Activated CD4-positive, alpha-beta T cell treated with anti-CD3 and anti-CD28 coated beads, Interleukin-2, amount 50 U/mL, for 16 hours (primary cell): Measurements from ENCODE around the gene MPPE1.
"Not testable (repeated sequence)": the region's sequence is repeated elsewhere in the genome, so short reads cannot be mapped to it uniquely, and the experiment has no call there.

Source experiments
- DNase-seq: peaks from one replicate; pipeline ENCODE4 v3.0.0-alpha.2; 2020

MPPE1 gene

DNA sequence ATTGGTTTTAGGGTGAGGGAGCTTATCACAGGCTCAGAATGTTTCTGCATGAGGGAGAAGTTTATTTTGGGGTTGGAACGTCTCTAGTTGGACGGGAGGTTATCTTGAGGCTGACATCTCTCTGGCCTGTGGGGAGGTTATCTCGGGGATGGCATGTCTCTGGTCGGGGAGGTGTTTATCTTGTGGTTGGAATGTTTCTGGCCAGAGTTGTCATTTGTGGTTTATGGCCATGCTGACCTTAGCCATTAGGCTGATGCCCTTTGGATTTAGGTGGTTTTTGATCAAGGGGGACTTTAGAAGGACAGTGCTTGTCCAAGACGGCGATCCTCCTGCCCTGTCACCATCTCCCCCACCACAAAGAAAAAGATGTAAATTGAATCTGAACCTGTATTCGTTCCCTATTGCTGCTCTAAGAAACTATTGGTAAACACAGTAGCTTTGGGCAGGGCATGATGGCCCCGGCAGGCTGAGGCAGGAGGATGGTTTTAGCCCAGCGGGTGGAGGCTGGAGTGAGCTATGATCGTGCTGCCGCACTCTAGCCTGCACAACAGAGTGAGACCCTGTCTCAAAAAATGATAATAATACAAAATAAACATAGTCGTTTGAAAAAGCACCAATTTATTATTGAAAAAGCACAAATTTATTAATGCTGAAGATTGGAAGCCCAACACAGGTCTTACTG, 17.8 kb upstream of the MPPE1 start:
- no peak for DNase-seq

DNA sequence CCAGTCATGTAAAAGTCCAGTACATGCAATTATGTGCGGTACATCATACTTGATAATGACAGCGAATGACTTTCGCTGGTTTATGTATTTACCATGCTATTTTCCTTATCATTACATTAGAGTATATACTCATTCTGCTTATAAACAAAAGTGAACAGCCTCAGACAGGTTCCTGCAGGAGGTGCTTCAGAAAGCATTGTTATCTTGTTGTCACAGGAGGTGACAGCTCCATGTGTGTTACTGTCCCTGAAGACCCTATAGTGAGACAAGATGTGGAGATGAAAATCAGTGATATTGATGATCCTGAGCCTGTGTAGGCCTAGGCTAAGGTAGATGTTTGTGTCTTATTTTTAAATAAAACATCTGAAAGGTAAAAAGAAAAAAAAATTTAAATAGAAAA, 15.3 kb upstream of the MPPE1 start:
- no peak for DNase-seq

DNA sequence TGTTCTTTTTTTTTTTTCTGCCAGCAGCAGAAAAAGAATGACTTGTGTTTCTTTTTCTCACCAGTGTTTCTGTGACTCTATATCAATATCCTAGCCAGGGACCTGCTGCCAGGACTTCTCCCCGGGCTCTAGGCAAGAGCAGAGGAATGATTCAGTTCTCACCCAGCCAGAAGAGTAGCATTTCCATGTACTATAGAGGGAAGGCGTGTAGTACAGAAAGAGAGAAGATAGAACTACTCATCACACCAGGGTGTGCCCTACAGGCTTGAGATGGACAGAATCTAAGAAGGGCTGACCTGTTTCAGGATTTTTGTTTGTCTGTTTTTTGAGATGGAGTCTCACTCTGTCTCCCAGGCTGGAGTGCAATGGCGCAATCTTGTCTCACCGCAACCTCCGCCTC, 11.4 kb upstream of the MPPE1 start:
- DNase-seq = not testable (repeated sequence)

DNA sequence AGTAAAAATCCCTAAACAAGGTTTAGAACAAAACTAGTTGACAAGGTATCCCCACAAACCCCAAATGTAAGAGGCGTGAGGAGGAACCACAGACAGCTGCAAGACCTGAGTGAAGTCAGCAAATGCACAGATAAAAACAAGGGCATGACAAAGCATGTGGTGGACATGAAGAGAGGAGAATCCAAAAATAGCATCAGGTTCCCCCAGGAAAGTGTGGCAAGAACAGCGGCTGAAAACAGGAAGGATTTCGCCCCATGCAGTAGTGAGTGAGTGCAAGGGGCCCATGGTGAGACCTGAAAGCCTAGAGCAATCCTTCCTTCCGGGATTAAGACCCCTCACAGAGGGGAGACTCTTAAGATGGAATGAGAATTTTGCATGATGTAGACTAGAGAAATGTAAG, 8.8 kb upstream of the MPPE1 start:
- not testable (repeated sequence) for DNase-seq

DNA sequence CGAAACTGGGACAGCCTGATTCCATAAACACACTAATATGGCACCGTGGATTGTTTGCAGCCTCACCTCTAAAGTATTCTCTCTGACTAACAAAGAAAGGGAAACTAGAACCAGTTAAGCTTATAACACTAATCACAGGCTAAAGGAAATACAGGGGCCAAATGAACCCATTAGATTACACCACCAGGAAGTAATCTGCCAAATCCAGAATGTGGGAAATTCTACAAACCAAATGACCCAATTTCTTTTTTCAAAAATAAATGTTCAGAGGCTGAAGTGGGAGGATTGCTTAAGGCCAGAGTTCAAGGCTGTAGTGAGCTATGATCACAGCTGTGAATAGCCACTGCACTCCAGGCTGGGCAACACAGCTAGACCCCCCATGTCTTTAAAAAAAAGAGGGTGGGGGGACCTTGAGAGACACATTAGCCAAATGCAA, 1.5 kb upstream of the MPPE1 start:
- DNase-seq = peak; percentile 33

DNA sequence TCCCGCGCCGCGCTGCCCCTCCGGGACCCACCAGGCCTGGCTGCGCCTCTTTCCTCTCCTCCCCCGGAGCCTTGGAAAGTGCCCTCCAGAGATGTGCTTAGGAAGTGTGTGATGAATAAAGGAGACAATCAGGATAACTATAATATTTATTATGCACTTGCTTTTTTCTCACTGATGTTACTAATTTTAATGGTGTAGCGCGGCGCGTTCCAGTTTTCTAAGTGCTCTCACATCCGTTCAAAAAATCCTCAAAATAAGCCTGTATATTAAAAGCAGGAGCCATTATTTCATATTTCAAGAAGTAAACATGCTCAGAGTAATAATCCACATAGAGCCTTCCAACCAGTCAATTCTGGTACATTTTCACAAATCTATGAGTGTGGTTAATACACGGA, 941 bp upstream of the MPPE1 start:
- peak; percentile 20 for DNase-seq

DNA sequence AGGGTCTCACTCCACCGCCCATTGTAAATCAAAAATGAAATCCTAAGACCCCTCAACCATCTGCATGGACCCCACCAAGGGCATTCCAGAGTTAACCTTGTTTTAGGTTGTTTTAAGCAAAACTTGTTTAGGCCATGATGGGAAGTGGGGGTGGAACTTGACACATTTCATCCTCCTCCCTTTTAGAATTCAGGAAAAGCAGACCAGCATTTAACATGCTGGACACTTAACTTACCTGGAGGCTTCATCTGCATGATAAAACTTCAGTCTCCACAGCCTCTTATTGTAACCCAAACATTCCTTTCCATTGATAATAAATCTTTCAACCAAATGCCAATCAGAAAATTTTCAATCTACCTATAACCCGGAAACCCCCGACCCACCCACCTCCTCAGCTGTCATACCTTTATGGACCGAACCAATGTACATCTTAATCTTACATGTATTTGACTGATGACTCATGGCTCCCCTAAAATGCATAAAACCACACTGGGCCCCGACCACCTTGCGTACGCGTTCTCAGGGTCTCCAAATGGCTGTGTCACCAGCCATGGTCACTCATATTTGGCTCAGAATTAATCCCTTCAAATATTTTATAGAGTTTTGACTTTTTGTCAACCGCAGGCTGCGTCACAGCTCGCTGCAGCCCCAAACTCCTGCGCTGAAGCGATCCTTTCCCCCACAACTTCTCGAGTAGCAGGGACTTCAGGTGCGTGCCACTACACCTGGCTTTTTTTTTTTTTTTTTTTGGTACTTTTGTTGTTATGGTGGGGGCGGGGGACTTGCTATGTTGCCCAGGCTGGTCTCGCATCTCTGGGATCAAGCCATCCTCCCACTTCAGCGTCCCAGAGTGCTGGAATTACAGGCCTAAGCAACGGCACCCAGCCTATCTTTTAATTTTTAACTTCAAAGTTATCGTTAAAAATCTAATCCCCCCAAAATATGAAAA, 917 bp downstream of the MPPE1 start:
- no peak for DNase-seq

GRCh38 chr18:11906176-11906575, 1.9 kb downstream of the MPPE1 start:
- no peak for DNase-seq

DNA sequence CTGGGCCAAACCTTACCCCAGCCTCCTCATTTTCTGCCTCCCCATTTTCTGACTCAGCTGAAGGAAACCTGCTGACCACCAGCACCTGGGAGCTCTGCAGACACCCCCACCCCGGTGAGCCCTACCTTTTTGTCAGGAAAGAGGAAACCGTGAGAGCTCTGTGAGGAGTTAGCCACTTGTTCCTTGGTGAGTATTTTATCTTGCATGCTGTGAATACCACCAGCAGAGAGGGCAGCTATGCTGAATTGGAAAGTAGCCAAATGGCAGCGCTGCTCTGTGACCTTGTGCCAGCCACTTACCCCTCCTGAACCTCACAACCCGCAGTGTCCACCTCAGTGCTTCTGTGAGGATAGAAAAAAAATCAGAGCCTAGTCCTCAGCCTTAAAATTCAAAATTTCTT, 2.5 kb downstream of the MPPE1 start:
- no peak for DNase-seq

GRCh38 chr18:11902522-11903292, 5.4 kb downstream of the MPPE1 start:
- DNase-seq = no peak

- no peak for DNase-seq
Observed at GRCh38 chr18:11901826-11902438, 6.2 kb downstream of the MPPE1 start.

GRCh38 chr18:11899063-11899462, 9.1 kb downstream of the MPPE1 start:
- DNase-seq = no peak

- no peak for DNase-seq
Observed at GRCh38 chr18:11897781-11898180, 10.3 kb downstream of the MPPE1 start.

DNA sequence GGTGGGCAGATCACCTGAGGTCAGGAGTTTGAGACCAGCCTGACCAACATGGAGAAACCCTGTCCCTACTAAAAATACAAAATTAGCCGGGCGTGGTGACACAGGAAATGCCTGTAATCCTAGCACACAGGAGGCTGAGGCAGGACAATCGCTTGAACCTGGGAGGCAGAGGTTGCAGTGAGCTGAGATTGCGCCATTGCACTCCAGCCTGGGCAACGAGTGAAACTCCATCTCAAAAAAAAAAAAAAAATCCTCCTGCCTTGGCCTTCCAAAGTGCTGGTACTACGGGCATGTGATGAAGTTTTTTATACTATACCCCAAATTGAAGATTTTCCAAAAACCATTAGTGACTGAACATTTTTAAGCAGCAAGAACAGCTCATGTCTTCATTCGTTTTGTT, 15.7 kb downstream of the MPPE1 start:
- not testable (repeated sequence) for DNase-seq

- no peak for DNase-seq
Observed at GRCh38 chr18:11891737-11892136, 16.4 kb downstream of the MPPE1 start.

GRCh38 chr18:11889284-11889683, 18.8 kb downstream of the MPPE1 start:
- no peak for DNase-seq

DNA sequence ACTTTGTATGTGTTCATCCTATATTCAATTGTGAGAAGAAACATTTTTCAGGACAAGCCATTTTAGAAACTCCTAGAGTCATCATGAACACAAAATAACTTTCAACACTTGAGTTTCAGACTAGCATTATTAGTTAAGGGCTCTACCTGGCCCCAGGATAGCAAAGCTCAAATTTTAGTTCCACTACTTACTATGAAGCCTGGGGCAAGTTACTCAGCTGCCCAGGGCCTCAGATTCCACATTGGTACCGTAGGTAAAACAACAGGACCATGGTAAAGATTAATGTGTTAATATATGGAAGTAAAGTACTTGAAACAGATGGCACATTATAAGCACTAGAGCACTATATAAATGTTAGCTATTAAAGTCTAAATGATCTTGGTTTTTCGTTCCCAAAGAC, 19.4 kb downstream of the MPPE1 start:
- DNase-seq = no peak

DNA sequence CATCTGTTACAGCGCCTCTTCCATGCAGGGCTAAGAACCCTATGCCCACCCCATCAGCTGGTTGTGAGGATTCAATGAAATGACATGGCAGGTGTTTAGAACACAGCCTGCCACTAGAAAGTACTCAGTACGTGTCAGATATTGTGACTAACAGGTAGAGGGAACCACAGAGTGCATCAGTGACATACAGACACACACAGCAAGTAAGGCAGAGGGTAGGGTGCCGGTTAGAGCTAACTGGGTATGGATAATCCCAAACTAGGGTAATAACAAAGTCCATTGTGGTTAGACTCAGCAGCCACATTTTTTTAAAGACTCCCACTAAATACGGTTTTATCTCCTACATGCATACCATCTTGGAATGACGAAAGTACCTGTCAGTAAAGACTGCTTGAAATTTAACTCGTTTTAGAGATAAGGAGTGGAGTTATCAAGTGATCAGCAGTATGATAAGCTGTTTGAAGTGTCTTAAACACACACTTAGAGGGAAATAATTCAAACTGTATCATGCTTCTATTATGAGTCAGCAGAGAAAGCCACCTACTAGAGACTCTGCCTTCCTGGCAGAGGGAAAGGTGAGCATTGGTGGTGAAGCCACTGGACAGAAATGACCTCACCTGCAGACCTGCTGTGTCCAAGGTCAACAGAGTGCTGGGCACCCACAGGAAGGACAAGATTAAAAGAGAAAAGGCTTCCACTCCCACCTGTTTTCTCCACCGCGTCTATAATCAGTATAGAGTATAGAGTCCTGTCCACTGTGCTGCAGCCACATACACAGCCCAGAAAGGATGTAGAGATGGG, 20.6 kb downstream of the MPPE1 start:
- DNase-seq = peak; percentile 36

GRCh38 chr18:11886577-11887110, 21.5 kb downstream of the MPPE1 start:
- no peak for DNase-seq

GRCh38 chr18:11885278-11885947, 22.7 kb downstream of the MPPE1 start:
- DNase-seq = no peak

DNA sequence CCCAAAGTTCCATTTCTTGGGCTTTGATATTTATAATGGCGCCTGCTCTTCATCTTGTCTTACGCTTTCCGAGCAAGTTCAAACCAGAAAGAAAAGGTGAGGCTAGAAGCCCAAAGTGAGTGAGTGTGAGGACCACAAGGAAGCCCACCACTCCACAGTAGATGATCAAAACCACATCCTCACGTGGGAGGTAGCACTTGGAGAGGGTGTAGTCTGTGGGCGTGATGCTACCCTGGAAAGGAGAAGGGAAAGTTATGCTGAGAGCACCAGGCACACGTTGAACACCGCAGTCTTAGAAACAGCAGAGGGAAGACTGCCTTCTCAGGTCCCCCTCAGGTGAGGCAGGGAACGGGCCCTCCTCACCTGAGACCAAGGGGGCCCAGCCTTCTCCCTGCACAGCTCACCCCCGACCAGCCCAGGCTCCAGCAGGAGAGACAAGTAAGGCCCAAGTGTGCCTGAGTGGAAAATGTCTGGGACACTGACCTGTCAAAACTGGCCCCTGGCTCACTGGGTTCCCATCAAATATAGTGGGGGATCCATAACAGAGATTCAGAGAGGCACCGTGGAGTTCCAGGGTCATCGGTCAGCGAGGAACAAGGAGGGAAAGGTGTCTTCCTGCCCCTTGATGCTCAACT, 23.6 kb downstream of the MPPE1 start:
- no peak for DNase-seq
